ENCODE results near the gene BABAM2. TPM values are rescaled to one million over a fixed set of nuclear protein-coding genes. Genes with fewer than 3 reads are reported as not detected.

Gene BABAM2
- total and polyA plus RNA-seq, 10 of the 15 experiments (the other 5 are each of a cell fraction or from before 2014, with no cell fraction given): 30.7 to 59.9 (median 44.5) TPM

GRCh38 chr2:28093768-28094167, 203.2 kb downstream of the BABAM2 start:
- ChIA-PET POLR2A (no interaction called here), RAD21 (ENCODE audit: unreplicated experiment) (no interaction called here), SMC1A (ENCODE audit: uncharacterized antibody, unreplicated experiment) (no interaction called here), CTCF (no interaction called here)
- Histone ChIP-seq H3K36me3 (ENCODE audit: control insufficient read depth in 2 of 2, insufficient read depth in 2 of 2, low read length in 1 of 2) (no peaks in the 10 kb centered on the region), H2AFZ (ENCODE audit: control insufficient read depth, low read depth, low read length) (no peak overlapping the region), H4K20me1 (ENCODE audit: control insufficient read depth, insufficient read depth) (no peaks in the 10 kb centered on the region), H3K4me2 (ENCODE audit: control insufficient read depth, insufficient read depth) (no peak overlapping the region), H3K4me1 (ENCODE audit: control insufficient read depth, insufficient read depth, low read length) (no peaks in the 10 kb centered on the region), H3K27ac (ENCODE audit: control insufficient read depth, insufficient read depth) (no peak overlapping the region), H3K27me3 (replicated peaks in 1 of 2; ENCODE audit: control insufficient read depth in 2 of 2, insufficient read depth in 2 of 2, low read length in 1 of 2) (no peaks in the 10 kb centered on the region), H3K9ac (ENCODE audit: control insufficient read depth, insufficient read depth, low read length) (no peak overlapping the region), H3K4me3 (no peak overlapping the region), H3K9me3 (replicated peaks; ENCODE audit: control insufficient read depth, insufficient read depth, low read length) (no peaks in the 10 kb centered on the region), H3K79me2 (ENCODE audit: control insufficient read depth, insufficient read depth, low read length) (no peaks in the 10 kb centered on the region)
- no peak for ATAC-seq
- TF ChIP-seq, protein P1, sequence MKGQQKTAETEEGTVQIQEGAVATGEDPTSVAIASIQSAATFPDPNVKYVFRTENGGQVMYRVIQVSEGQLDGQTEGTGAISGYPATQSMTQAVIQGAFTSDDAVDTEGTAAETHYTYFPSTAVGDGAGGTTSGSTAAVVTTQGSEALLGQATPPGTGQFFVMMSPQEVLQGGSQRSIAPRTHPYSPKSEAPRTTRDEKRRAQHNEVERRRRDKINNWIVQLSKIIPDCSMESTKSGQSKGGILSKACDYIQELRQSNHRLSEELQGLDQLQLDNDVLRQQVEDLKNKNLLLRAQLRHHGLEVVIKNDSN (IDR thresholded peaks at IDR 0.05; ENCODE audit: borderline replicate concordance, extremely low read length, insufficient read depth, low read depth, low read length): no peak
- no peak for TF ChIP-seq SPI1 (IDR thresholded peaks at IDR 0.05; ENCODE audit: borderline replicate concordance, insufficient read depth, low read depth, low read length)
- intact Hi-C loops (cut with micrococcal nuclease; ENCODE audit: unreplicated experiment): no loop called here
- no TSS peak for BruUV-seq (replicated peaks)
- 98% methylated on average over 2 of the region's 2 CpGs for WGBS (ENCODE audit: insufficient coverage, insufficient replicate concordance, low lambda C conversion rate, missing lambda C conversion rate)
- in situ Hi-C loops (cut with MboI): no loop called here
- FAIRE-seq: no peak
- DNase-seq (ENCODE audit: low read depth, low spot score): no peak

- in situ Hi-C loops (cut with MboI): no loop called here
- BruUV-seq (replicated peaks): no TSS peak
- FAIRE-seq (no peak), ATAC-seq (no peak), DNase-seq (ENCODE audit: low read depth, low spot score) (no peak)
- no peaks in the 10 kb centered on the region for H4K20me1 ChIP-seq (ENCODE audit: control insufficient read depth, insufficient read depth)
- no peaks in the 10 kb centered on the region for H3K27me3 ChIP-seq (replicated peaks in 1 of 2; ENCODE audit: control insufficient read depth in 2 of 2, insufficient read depth in 2 of 2, low read length in 1 of 2)
- no peaks in the 10 kb centered on the region for H3K79me2 ChIP-seq (ENCODE audit: control insufficient read depth, insufficient read depth, low read length)
- H2AFZ ChIP-seq (ENCODE audit: control insufficient read depth, low read depth, low read length): no peak overlapping the region
- TF ChIP-seq TAF1 (IDR thresholded peaks at IDR 0.05; ENCODE audit: borderline replicate concordance, low read depth, low read length) (no peak), ATF7 (IDR thresholded peaks at IDR 0.05; ENCODE audit: low read depth) (no peak)
- TF ChIP-seq, protein P2, sequence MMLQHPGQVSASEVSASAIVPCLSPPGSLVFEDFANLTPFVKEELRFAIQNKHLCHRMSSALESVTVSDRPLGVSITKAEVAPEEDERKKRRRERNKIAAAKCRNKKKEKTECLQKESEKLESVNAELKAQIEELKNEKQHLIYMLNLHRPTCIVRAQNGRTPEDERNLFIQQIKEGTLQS (IDR thresholded peaks at IDR 0.05; ENCODE audit: borderline replicate concordance, extremely low read depth, low read depth, low read length): no peak
- TF ChIP-seq, protein P3, sequence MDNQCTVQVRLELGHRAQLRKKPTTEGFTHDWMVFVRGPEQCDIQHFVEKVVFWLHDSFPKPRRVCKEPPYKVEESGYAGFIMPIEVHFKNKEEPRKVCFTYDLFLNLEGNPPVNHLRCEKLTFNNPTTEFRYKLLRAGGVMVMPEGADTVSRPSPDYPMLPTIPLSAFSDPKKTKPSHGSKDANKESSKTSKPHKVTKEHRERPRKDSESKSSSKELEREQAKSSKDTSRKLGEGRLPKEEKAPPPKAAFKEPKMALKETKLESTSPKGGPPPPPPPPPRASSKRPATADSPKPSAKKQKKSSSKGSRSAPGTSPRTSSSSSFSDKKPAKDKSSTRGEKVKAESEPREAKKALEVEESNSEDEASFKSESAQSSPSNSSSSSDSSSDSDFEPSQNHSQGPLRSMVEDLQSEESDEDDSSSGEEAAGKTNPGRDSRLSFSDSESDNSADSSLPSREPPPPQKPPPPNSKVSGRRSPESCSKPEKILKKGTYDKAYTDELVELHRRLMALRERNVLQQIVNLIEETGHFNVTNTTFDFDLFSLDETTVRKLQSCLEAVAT (IDR thresholded peaks at IDR 0.05): no peak
- ChIA-PET POLR2A (interaction anchor here (0.6 kb wide), 1 partner anchor 159 kb away, joined by 3 read pairs; no protein-coding TSS in a partner anchor), RAD21 (ENCODE audit: unreplicated experiment) (no interaction called here), SMC1A (ENCODE audit: uncharacterized antibody, unreplicated experiment) (interaction anchor here (0.6 kb wide), 1 partner anchor 295 kb away, joined by 3 read pairs; no protein-coding TSS in a partner anchor), CTCF (interaction anchor here (0.6 to 1.0 kb wide), 2 partner anchors 17 to 59 kb away, joined by 3 read pairs; no protein-coding TSS in a partner anchor)
- no peak overlapping the region for H3K4me3 ChIP-seq
- no peak overlapping the region for H3K4me2 ChIP-seq (ENCODE audit: control insufficient read depth, insufficient read depth)
- no peaks in the 10 kb centered on the region for H3K9me3 ChIP-seq (replicated peaks; ENCODE audit: control insufficient read depth, insufficient read depth, low read length)
- 92% methylated on average over 3 of the region's 3 CpGs for WGBS (ENCODE audit: insufficient coverage, insufficient replicate concordance, low lambda C conversion rate, missing lambda C conversion rate)
- H3K4me1 ChIP-seq (ENCODE audit: control insufficient read depth, insufficient read depth, low read length): no peaks in the 10 kb centered on the region
- H3K9ac ChIP-seq (ENCODE audit: control insufficient read depth, insufficient read depth, low read length): no peak overlapping the region
- no peaks in the 10 kb centered on the region for H3K36me3 ChIP-seq (ENCODE audit: control insufficient read depth in 2 of 2, insufficient read depth in 2 of 2, low read length in 1 of 2)
- no peak overlapping the region for H3K27ac ChIP-seq (ENCODE audit: control insufficient read depth, insufficient read depth)
- intact Hi-C loops (cut with micrococcal nuclease; ENCODE audit: unreplicated experiment): no loop called here
These were observed 204.2 kb downstream of the BABAM2 start for GRCh38 chr2:28094739-28095138.
